Ascending aorta (tissue), 2 donors: Measurements from ENCODE around the gene INTS11. TPM values are rescaled to one million over a fixed set of nuclear protein-coding genes. Genes with fewer than 3 reads are reported as not detected.
A peak's percentile ranks its signal among the peaks of the same experiment; 100 is the strongest.
"Not testable (repeated sequence)": the region's sequence is repeated elsewhere in the genome, so short reads cannot be mapped to it uniquely, and the experiment has no call there.

ENCODE experiments used
- DNase-seq, 2 donors: peaks; one replicate each; pipeline ENCODE4 v3.0.0-alpha.2; 2019; ENCODE audit warnings: low spot score in 2 of 2
- H3K27ac ChIP-seq, 2 donors: fragments of 200-600 bp; sonication (generic); one replicate each; pipeline ENCODE4 v1.5.1; 2016 to 2017; ENCODE audit warnings: mild to moderate bottlenecking in 1 of 2
- H3K27me3 ChIP-seq: fragments of 200-600 bp; sonication (generic); one replicate; pipeline ENCODE4 v1.5.1; 2017
- H3K36me3 ChIP-seq, 2 donors: fragments of 200-600 bp; sonication (generic); one replicate each; pipeline ENCODE4 v1.5.1; 2016
- H3K4me1 ChIP-seq, 2 donors: fragments of 200-600 bp; sonication (generic); one replicate each; pipeline ENCODE4 v1.5.1; 2016 to 2017; ENCODE audit warnings: mild to moderate bottlenecking in 1 of 2
- H3K4me3 ChIP-seq, 2 donors: fragments of 200-600 bp; sonication (generic); one replicate each; pipeline ENCODE4 v1.5.1; 2016 to 2017; ENCODE audit warnings: mild to moderate bottlenecking in 1 of 2
- H3K9me3 ChIP-seq, 2 donors: fragments of 200-600 bp; sonication (generic); one replicate each; pipeline ENCODE4 v1.5.1; 2016
- CTCF ChIP-seq, 3 experiments: fragments of 200-600 bp in 2 of 3; fragments of 450-650 bp in 1 of 3; sonication (generic) in 2 of 3; IDR thresholded peaks; one replicate each; pipeline ENCODE4 v1.5.1; 2016 to 2019; ENCODE audit warnings: antibody characterized with exemption in 3 of 3, mild to moderate bottlenecking in 1 of 3, moderate library complexity in 1 of 3
- intact Hi-C: fragments of 100-400 bp; cut with DNase I; formaldehyde crosslinking; loops from one replicate; pipeline ENCODE4 v1.15.1; 2023
- total RNA-seq: library from RNA; depleted of rRNA; stranded (reverse); fragments of >200 nt; gene quantifications from one replicate; pipeline ENCODE4 v1.1.0, GENCODE V29; 2016

Gene INTS11
- total RNA-seq, 1 donor from 2014 or later: 214 TPM

DNA sequence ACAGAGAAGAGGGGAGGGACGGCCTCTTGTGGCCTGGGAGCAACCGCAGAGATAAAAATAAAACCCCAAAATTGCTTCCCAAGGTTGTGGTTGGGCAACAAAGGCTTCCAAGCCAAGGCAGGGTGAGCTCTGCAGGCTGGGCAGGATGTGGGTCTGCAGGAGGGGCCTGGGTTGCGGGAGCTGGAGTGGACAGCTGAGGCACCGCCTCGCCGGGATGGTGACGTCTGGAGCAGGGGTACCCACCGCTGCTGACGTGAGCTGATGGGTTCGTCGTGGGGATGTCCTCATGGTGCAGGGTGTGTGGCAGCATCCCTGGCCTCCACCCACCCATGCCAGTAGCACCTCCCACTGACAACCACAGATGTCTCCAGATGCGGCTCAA is 46.9 kb upstream of the INTS11 start:
- no peak overlapping the region for H3K4me3 ChIP-seq
- intact Hi-C loops: no loop called here
- no peak overlapping the region for H3K27ac ChIP-seq
- H3K4me1 ChIP-seq: peaks cover 23 to 26% of the 10 kb centered on the region in 2 donors
- TF ChIP-seq CTCF (IDR thresholded peaks at IDR 0.05): no peak
- H3K36me3 ChIP-seq: peaks cover 7 to 9% of the 10 kb centered on the region in 2 donors
- H3K27me3 ChIP-seq: no peaks in the 10 kb centered on the region
- no peak for DNase-seq
- H3K9me3 ChIP-seq: no peaks in the 10 kb centered on the region

- Histone ChIP-seq H3K4me1 (peaks cover 20 to 24% of the 10 kb centered on the region in 2 donors), H3K4me3 (no peak overlapping the region), H3K27me3 (no peaks in the 10 kb centered on the region), H3K36me3 (peaks cover 7 to 9% of the 10 kb centered on the region in 2 donors), H3K27ac (no peak overlapping the region), H3K9me3 (no peaks in the 10 kb centered on the region)
- peak in 1 of 2 donors; percentile 63 for DNase-seq
- no peak for TF ChIP-seq CTCF (IDR thresholded peaks at IDR 0.05)
- intact Hi-C loops: no loop called here
These were observed 46.4 kb upstream of the INTS11 start for GRCh38 chr1:1370771-1371300.

GRCh38 chr1:1370094-1370493 is 45.6 kb upstream of the INTS11 start:
- DNase-seq, H3K27ac ChIP-seq, H3K4me3 ChIP-seq, intact Hi-C loops, H3K27me3 ChIP-seq, H3K36me3 ChIP-seq, H3K9me3 ChIP-seq: not testable (repeated sequence)
- peaks cover 19 to 21% of the 10 kb centered on the region in 2 donors for H3K4me1 ChIP-seq

GRCh38 chr1:1367315-1367714 is 42.9 kb upstream of the INTS11 start:
- intact Hi-C loops: no loop called here
- Histone ChIP-seq H3K36me3 (no peaks in the 10 kb centered on the region), H3K9me3 (no peaks in the 10 kb centered on the region), H3K27ac (no peak overlapping the region), H3K4me3 (no peak overlapping the region), H3K4me1 (peaks cover 5 to 9% of the 10 kb centered on the region in 2 donors), H3K27me3 (no peaks in the 10 kb centered on the region)
- no peak for DNase-seq
- TF ChIP-seq CTCF (IDR thresholded peaks at IDR 0.05): no peak

GRCh38 chr1:1366699-1367066 is 42.2 kb upstream of the INTS11 start:
- Histone ChIP-seq H3K4me1 (peaks cover 1 to 7% of the 10 kb centered on the region in 2 donors), H3K4me3 (no peak overlapping the region), H3K27ac (no peak overlapping the region), H3K36me3 (no peaks in the 10 kb centered on the region), H3K9me3 (no peaks in the 10 kb centered on the region), H3K27me3 (no peaks in the 10 kb centered on the region)
- no peak for DNase-seq
- no peak for TF ChIP-seq CTCF (IDR thresholded peaks at IDR 0.05)
- intact Hi-C loops: no loop called here

DNA sequence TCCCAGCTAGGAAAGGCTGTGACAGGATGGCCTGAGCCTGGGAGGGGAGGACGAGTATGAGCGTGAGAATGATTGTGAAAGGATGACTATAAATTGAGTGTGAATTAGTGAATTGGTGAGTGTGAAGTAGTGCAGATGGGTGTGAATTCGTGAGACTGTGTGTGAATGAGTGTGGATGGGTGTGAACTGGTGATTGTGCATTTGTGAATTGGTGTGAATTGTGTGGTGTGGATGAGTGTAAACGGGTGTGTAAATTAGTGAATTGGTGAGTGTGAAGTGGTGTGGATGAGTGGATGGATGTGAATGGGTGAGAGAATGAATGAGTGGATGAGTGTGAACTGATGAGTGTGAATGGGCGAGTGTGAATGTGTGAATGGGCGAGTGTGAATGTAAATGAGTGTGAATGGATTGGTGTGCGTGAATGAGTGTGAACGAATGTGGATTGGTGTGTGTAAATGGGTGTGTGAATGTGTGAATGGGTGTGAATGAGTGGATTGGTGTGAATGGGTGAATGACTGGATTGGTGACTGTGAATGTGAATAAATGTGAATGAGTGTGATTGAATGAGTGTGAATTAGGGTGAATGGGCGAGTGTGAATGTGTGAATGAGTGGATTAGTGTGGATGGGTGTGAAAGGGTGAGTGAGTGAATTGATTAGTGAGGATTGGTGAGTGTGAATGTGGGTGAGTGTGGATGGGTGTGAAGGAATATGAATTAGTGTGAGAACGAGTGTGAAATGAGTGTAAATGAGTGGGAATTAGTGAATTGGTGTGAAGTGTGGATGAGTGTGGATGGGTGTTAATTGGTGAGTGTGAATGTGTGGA is 41.6 kb upstream of the INTS11 start:
- TF ChIP-seq CTCF (IDR thresholded peaks at IDR 0.05): no peak
- intact Hi-C loops: no loop called here
- H3K27ac ChIP-seq: no peak overlapping the region

More for the DNA sequence above, 41.6 kb upstream of the INTS11 start:
- no peaks in the 10 kb centered on the region for H3K27me3 ChIP-seq
- DNase-seq: no peak
- H3K4me1 ChIP-seq: peaks cover 2 to 11% of the 10 kb centered on the region in 2 donors
- no peaks in the 10 kb centered on the region for H3K9me3 ChIP-seq
- H3K36me3 ChIP-seq: no peaks in the 10 kb centered on the region
- no peak overlapping the region for H3K4me3 ChIP-seq
